Parathyroid adenoma (tissue), 2 donors: Measurements from ENCODE around the gene PRKCA.

Source experiments
- H2AFZ ChIP-seq: fragments of 300-600 bp; sonication (generic); one replicate; pipeline ENCODE4 v1.7.0; 2017; ENCODE audit warnings: antibody characterized with exemption, mild to moderate bottlenecking
- H3K27ac ChIP-seq: fragments of 300-600 bp; sonication (generic); one replicate; pipeline ENCODE4 v1.7.0; 2017
- H3K27me3 ChIP-seq: fragments of 300-600 bp; sonication (generic); one replicate; pipeline ENCODE4 v1.7.0; 2017; ENCODE audit warnings: low read length; ENCODE audit not compliant: control insufficient read depth, insufficient read depth
- H3K36me3 ChIP-seq: fragments of 300-600 bp; sonication (generic); one replicate; pipeline ENCODE4 v1.7.0; 2017; ENCODE audit warnings: low read length; ENCODE audit not compliant: control insufficient read depth, insufficient read depth
- H3K4me1 ChIP-seq: fragments of 300-600 bp; sonication (generic); one replicate; pipeline ENCODE4 v1.7.0; 2017; ENCODE audit warnings: control low read depth
- H3K4me2 ChIP-seq: fragments of 300-600 bp; sonication (generic); one replicate; pipeline ENCODE4 v1.7.0; 2017; ENCODE audit warnings: low read length
- H3K4me3 ChIP-seq: fragments of 300-600 bp; sonication (generic); one replicate; pipeline ENCODE4 v1.7.0; 2017; ENCODE audit warnings: low read depth, low read length
- H3K79me2 ChIP-seq: fragments of 300-600 bp; sonication (generic); one replicate; pipeline ENCODE4 v1.7.0; 2017; ENCODE audit warnings: control low read depth
- H3K9ac ChIP-seq: fragments of 300-600 bp; sonication (generic); one replicate; pipeline ENCODE4 v1.7.0; 2017; ENCODE audit warnings: mild to moderate bottlenecking
- H3K9me3 ChIP-seq: fragments of 300-600 bp; sonication (generic); one replicate; pipeline ENCODE4 v1.7.0; 2017; ENCODE audit warnings: low read length; ENCODE audit not compliant: control insufficient read depth
- CTCF ChIP-seq: fragments of 300-600 bp; sonication (generic); IDR thresholded peaks from one replicate; pipeline ENCODE4 v1.7.0; 2017; ENCODE audit warnings: antibody characterized with exemption, mild to moderate bottlenecking
- donor health status: primary hyperparathyroidism.

PRKCA gene

GRCh38 chr17:66713533-66714042 is 411.2 kb downstream of the PRKCA start:
- Histone ChIP-seq H3K36me3 (no peaks in the 10 kb centered on the region), H3K4me2 (no peak overlapping the region), H2AFZ (no peak overlapping the region), H3K27ac (no peak overlapping the region), H3K4me1 (no peaks in the 10 kb centered on the region), H3K9ac (no peak overlapping the region), H3K9me3 (no peaks in the 10 kb centered on the region), H3K79me2 (no peaks in the 10 kb centered on the region), H3K4me3 (no peak overlapping the region), H3K27me3 (no peaks in the 10 kb centered on the region)
- no peak for TF ChIP-seq CTCF

DNA sequence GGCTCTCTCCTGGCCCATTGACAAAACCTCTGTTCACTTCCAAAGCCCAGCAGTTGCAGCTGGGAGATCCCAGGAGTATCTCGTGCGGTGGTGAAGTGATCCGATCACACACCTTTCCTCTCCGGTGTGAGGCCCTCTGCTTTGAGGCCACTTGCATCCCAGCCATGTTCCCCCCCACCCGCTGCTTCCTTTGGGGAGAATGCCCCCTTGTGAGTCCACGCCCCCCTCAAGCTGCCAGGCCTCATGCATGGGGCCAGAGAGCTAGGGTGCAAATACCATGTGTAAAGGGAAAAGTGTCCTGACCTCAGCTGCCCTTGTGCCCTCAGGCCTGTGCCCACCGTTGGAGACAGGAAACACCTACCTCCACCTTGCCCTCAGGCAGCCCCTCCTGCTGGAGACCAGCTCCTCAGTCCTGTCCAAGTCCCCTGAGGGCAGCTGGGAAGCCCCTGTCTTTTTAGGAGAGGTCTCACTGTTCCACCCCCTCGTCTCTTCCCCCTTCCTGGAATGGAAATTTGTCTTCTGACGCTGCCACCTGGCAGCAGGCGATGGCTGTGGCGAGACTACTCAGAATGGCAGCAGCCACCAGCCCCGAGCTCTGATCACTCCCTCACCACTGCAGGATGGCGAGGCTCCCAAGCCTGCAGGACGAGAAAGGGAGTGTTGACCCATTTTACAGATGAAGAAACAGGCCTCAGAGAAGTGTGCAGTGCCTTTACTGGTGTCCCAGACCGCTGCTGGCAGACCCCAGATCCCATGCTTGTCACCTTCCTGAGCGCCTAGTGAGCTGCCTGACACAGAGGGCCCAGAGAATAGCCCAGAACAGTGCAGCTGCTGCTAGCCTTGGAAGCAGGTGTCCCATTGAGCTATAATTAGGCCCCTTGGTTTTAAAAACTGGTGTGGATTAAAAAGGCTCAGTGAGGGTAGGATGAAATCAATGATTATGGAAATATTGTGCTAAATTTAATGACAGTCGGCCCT is 411.9 kb downstream of the PRKCA start:
- H3K36me3 ChIP-seq, result no peaks in the 10 kb centered on the region

GRCh38 chr17:66715076-66715675 is 412.8 kb downstream of the PRKCA start:
- Histone ChIP-seq H3K27ac (no peak overlapping the region), H3K9ac (no peak overlapping the region)
- no peak for TF ChIP-seq CTCF

More for the DNA sequence above, 411.9 kb downstream of the PRKCA start:
- H2AFZ ChIP-seq, result no peak overlapping the region
- no peak overlapping the region for H3K27ac ChIP-seq
- no peak for TF ChIP-seq CTCF
- H3K9me3 ChIP-seq, result no peaks in the 10 kb centered on the region
- H3K4me1 ChIP-seq, result no peaks in the 10 kb centered on the region
- no peaks in the 10 kb centered on the region for H3K27me3 ChIP-seq
- no peak overlapping the region for H3K4me2 ChIP-seq
- H3K9ac ChIP-seq, result no peak overlapping the region
- H3K4me3 ChIP-seq, result no peak overlapping the region
- no peaks in the 10 kb centered on the region for H3K79me2 ChIP-seq

DNA sequence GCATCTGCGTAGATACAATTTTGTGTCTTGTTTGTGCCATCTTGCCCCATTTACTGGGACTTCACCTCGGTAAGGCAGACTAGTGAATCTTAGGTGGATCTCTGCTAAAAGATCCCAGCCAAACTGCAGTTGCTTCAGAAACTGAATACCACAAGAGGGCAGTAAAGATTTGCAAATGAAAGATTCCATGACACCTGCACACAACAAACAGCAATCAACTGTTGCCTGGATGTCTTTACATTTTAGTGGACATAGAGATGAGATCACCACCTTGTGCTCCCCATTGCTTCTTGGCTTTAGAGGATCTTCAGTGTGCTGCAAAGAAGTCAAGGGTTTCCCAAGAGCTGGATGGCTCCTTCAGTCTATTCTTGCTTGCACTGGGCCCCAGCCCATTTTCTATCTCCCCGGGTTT is 413.3 kb downstream of the PRKCA start:
- no peaks in the 10 kb centered on the region for H3K4me1 ChIP-seq
- TF ChIP-seq CTCF, result peak; percentile 73
- no peak overlapping the region for H2AFZ ChIP-seq
- no peaks in the 10 kb centered on the region for H3K9me3 ChIP-seq
- H3K36me3 ChIP-seq, result no peaks in the 10 kb centered on the region
- H3K4me2 ChIP-seq, result no peak overlapping the region
- H3K27ac ChIP-seq, result no peak overlapping the region
- H3K9ac ChIP-seq, result no peak overlapping the region
- H3K27me3 ChIP-seq, result no peaks in the 10 kb centered on the region
- H3K4me3 ChIP-seq, result no peak overlapping the region
- H3K79me2 ChIP-seq, result no peaks in the 10 kb centered on the region

More at GRCh38 chr17:66715076-66715675, 412.8 kb downstream of the PRKCA start:
- H3K4me3 ChIP-seq, result no peak overlapping the region
- no peaks in the 10 kb centered on the region for H3K36me3 ChIP-seq
- no peaks in the 10 kb centered on the region for H3K79me2 ChIP-seq
- H2AFZ ChIP-seq, result no peak overlapping the region
- H3K9me3 ChIP-seq, result no peaks in the 10 kb centered on the region
- H3K27me3 ChIP-seq, result no peaks in the 10 kb centered on the region
- H3K4me2 ChIP-seq, result no peak overlapping the region
- H3K4me1 ChIP-seq, result no peaks in the 10 kb centered on the region
